ENCODE measurements around the gene IKZF1.

Gene IKZF1

DNA sequence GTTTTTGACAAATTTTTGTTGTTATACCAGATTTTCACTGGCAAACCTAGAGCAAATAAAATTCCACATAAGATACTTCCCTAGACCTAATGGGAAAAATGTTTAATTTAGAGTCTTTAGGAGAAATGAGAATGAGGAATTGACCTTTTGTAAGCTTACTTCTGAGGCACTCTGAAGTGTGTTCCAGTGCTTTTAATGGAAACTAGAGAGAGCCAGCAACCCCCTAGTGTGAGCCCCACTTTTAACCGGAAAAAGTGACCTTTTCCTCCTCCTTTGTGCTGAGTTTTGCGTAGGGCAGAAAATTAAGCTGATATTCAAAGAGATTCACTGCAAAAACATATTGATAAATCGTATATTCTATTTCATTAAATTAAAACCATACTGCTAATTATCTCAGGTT lies 5.2 kb downstream of the IKZF1 start:
- no peak for DNase-seq

DNA sequence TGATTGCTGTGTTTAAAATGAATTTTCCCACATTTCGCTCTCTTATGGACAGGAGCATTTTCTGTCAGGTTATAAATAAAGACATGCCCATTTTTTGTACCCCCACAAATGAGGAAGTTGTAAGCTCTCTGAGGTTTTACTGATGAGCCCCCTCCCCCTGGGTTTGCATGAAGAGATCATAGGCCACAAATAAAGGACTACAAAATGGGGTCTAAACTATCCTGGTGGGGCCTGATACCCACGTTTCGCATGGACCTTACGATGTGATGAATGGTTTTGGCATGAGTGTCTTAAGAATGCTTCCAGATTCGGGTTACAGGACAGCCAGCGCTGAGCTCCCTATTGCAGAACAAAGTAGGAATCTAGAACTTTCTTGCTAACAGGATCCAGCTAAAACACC lies 5.8 kb downstream of the IKZF1 start:
- no peak for DNase-seq

DNA sequence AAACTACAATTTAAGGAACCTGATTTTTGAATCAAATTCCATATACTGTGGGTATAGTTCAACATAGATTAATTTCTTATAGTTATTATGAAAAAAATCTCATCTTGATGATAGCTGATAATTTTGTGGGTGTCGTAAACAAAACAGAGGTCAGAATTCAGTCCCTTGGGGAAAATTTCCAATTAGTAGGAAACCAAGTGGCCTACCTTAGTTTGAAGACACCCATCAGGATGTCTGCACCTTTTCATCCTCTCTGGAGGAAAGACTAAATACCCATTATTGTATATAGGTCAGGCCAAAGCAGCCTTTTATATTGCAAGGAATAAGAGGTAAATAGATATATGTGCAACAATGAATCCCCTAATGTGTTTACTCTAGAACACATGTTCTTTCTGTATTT lies 6.4 kb downstream of the IKZF1 start:
- DNase-seq: no peak

DNA sequence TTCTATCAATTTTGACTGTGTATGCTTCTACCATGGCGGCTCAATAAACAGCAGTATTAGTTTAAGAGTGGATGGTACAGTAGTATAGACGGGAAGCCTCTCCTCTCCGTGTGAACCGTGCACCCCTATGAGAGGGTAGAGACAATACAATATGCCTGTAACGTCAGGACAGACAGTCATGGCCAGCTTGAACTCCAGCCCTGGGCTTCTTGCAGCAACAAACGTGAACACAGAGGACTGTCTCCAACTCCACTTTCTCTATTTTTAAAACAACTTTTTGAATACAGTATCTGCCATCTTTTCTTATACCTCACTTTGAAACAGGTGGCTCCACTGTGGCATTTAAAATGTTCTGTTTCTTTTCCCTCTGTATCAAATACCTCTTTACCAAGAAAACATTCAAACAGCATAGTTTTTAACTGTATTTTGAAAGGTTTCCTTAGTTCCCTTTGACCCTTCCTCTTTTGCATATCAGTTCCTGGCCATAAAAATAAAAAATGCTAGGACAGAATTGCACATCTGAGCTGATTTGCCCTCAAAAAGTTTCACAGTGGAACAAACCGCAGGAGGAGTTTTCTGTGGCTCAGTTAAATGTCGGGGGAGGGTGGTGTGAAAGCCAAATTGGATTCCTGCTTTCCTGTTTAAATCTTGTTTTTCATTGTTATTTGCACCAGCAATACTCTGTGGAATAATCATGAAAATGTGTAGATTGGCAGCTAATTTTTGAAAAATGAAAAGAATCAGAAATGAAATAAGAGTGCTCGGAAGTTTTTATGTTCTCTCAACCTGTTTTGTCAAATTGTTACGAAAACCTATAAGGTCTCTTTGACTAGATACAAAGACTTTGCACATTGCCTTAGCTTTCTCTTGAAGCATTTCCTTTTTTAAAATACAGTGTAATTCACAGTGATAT lies 8.0 kb downstream of the IKZF1 start:
- DNase-seq: no peak

DNA sequence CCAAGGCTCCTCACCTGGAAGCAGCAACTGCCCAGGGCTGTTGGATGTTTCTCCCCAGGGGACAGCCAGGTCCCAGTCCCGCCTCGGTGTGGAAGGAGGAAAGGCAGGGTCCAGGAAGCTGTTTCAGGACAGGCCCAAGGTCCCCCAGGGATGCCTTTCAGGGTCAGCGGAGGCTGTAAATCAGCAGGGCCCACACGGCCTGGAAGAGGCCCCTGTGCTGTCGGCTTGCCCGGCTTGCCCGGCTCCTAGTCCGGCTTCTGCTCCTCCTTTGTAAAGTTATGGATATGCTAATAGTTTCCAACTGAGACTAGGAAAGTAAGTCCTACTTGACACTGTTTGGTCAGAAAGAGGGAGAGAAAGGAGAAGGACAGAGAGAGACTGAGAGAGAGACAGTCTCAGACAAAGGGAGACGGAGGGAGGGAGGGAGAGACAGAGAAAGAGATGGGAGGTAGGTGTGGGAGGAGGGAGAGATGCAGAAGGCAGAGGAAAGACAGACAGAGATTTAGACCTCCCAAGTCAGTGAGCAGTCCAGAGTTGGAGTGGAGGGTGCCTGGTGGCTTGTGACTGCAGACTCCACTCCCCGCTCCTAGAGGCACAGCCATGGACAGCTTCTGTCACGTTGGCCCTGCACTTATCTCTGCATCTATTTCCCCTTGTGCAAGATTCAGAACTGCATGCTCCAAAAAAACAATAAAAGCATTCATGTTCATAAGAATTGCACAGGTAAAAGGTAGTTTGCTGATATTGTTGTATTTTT lies 10.5 kb downstream of the IKZF1 start:
- no peak for DNase-seq

DNA sequence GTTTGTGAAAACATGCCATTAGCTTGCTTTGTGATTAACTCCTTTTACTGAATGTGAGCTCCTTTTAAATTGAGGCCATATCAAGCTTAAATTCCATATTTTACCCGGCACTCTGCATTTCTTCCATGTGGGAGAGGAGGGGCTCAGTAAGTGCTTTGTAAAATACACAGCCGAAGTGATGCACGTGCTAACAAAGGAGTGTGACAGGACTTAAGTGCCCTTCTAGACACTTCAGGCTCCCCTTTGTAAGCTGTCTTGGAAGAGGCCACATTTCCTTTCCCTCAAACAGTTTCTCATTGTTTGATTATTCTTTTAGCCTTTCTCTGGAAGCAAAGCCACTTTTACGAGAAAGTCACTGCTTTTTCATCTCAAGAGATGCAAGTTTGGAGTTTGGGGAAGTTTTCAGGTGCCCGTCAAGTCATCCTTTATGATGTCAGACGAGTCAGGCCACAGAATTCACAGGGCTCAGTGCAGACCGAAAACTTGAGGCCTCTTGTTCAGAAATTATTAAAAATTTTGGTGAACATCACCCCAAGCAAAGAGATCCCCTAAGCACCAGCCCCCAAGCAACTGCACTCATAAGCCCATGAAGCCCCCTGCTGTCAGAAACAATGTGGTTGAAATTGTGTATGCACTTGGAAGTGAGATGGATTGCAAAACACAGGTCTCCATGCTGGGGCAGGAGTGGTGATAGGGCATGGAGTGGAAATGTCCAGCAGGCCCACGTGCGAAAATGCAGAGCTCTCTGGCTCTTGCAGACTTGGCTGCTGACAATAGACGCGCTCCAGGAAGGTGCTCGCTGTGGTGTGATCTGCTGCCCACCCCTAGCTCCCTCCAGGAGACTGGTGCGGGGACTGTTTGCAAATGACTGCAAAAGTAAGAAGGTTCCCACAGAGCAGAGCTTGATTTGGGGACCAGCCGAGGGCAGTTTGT lies 11.5 kb downstream of the IKZF1 start:
- no peak for DNase-seq

DNA sequence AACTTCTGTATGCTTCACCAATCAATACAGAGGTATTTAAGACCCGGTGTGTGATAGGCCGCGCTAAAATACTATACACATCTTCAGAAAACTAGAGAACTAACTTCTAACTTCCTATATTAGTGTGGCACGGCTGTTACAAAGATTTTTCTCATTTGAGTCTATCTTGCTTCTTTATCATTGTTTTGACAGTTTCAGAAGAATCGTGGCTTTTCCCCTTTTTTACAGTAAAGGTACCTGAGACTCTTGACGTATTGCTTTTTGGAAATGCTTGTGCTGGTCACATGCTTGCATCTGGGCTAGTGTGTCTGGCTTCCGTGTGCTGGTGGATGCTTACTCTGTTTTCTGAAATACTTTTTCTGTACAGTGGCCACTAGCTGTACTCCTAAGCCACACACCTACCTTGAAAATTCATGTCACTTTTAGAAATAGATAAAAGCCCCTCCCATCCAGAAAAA lies 12.7 kb downstream of the IKZF1 start:
- DNase-seq: no peak

DNA sequence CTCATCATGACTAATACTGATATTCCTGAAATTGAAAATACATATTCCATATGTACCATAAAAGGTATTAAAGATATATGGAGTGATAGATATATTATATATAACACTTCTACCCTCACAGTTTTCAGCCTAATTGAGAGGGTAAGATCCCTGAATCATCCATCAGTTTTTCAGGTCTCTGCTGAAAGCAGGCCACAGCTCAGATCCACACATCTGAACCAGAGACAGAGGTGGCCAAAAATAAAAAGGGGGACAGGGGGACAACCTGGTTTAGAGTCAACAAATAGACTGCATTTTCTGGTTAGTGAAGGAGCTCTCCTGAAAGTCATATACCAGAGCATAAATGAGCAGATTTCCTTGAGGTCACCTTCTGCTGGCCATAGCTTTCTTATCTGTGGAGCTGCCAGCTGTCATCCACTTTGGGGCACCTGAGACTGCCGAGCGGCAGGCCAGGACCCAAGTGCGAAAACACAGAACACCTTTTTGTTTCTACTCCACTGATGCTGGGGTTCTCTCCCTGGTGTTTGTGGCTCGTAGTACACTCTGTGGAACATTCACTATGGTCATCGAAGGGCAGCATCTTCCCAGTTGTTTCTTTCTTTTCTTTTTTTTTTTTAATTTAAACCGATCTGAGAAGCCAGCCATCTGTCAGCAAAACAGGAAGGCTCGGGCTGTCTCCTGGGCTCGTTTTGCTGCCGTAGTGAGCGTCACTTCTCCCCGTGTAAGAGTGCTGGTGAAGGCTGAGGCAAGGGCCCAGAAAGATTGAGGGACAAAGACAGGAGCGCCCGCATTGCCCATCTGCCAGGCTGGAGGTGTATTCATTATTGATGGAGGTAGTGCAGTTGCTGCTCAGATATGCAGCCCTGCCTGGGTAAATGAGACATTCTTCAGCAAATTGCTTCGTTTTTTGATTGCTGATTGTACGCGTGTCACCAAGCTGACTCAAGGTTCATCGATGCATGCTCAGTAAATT lies 13.5 kb downstream of the IKZF1 start:
- no peak for DNase-seq

DNA sequence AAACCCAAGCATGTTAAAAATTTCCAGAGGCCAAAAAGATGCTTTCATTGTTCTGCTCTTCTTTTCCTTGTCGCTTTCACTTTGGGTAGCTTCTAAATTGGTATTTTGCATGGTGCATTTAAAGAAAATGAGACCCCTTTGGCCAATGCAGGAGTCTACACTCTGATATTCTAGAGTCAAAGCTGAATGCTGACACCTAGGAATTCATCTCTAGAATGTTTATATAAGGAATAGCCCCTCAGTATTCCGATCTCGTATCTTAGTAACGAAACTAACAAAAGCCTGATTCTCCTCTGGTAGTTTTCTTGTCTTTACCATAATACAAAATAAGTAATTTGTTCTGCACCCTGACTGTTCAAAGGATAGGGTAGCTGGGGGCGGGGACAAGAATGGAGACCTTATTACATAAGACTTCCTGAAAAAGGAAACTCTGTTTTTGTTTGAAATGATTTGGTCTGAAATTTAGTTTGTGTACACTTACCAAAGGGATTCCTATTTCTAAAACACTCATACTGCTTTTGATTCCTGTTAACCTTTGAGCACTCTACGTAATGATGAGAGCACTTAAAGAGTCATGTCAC lies 17.1 kb downstream of the IKZF1 start:
- no peak for DNase-seq

DNA sequence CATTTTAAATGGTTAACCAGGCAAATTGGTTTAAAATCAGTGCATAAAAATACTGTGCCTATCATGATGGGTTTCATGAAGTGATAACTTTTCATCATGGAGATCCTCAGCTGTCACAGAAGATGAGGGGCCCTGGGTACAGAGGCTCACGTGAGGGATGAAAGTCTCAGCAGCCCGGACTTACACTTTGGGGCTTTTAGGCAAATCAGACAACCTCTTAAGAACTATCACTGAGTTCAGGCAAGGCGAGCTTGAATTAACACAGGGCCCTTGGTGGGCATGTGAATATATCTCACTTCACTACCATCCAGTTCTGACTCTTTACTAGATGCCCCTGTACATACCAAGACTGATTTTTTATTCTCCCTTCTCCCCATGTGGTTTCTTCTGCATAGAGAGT lies 19.6 kb downstream of the IKZF1 start:
- DNase-seq: no peak

DNA sequence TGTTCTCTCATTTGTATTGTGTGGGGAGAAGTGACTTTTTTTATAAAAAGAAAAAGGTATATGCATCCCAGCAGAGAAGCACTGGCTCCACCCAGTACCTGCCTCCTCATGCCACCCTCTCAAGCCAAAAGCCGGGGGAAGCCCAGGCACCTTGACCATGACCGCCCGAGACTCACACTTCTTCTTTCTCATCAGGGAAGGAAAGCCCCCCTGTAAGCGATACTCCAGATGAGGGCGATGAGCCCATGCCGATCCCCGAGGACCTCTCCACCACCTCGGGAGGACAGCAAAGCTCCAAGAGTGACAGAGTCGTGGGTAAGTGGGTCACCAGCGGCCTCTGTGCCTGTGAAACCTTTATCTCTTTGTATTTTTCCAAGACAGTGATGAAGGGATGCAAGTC lies 22.9 kb downstream of the IKZF1 start:
- no peak for DNase-seq

DNA sequence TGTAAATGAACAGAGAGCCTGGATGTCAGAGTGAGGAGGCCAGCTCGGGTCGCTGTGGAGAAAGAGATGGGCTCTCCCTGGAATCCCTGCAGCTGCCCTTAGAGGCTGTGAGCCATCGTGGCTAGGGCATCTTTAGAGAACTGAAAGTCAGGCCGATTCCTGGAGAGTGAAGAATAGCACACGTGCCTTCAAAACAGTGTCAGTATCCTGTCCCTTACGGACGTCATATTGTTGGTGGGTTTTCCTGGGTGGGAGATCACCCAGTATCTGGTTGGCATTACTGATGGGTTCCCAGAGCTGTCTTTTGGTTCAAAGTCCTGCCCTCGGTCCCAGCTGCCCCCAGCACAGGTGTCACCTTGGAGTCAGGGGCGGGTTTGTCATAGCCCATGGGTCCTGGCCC lies 25.3 kb downstream of the IKZF1 start:
- no peak for DNase-seq

DNA sequence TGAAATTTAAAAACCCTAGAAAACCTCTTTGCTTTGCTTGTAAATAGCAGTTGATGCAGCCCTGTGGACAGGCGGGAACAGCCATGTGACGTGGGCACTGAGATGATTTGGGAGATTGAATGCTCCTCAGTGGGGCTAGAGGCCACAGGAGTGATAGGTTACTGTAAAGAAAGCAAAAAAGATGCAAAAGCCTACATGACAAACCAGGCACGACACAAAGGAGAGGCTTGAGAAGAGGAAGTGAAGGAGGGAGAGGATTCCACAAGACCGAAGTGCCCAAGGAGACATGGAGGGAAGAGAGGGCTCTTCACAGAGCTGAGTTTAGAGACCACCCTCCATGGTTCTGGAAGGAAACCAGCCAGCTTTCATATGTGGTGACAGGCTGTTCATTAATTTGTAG lies 25.7 kb downstream of the IKZF1 start:
- no peak for DNase-seq

DNA sequence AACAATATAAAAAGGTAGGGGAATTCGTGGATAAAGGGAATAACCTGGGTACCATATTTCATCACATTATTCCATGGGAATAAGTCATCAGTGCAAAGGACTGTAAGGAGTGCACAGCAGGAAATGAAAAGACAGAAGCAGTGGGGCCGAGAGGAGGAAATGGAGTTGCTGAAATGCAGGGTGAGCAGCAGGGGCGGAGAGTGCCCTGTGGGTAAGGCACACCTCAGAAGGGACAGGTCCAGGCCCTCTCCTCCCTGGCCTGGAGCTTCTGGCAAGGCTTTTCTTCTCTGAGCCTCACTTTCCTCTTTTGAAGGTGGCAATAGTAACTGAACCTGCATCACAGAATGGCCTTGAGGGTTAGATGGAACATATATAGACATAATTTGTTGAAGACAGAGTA lies 26.2 kb downstream of the IKZF1 start:
- DNase-seq: no peak

DNA sequence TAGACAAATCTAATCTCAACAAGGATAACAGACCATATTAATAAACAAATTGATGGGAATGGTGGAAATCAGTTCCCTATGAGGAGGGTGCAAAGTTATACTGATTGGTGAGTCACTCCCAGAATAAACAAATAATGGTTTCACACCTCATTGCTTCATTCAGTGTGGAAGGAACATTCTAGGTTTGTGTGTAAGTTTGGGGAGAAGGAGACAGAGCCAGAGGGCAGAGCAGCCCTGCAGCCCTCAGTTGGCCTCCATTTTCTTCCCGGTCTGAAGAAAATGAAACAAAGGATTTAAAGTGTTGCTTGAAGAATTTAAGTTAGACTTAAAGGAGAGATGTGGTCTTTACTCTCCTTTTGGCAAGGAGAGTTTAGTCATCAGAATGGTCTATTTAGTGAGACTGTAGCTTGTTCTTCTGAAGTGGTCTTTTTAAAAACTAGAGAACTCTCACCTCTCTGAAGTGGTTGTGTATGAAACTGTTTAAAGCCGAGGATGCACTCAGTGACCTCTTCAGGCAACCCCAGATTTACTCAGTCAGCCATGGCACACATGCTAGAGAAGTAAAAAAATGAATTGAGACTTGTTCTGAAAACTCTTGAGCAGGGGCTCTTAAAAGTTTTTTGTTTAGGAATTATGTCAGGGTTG lies 27.2 kb downstream of the IKZF1 start:
- no peak for DNase-seq

DNA sequence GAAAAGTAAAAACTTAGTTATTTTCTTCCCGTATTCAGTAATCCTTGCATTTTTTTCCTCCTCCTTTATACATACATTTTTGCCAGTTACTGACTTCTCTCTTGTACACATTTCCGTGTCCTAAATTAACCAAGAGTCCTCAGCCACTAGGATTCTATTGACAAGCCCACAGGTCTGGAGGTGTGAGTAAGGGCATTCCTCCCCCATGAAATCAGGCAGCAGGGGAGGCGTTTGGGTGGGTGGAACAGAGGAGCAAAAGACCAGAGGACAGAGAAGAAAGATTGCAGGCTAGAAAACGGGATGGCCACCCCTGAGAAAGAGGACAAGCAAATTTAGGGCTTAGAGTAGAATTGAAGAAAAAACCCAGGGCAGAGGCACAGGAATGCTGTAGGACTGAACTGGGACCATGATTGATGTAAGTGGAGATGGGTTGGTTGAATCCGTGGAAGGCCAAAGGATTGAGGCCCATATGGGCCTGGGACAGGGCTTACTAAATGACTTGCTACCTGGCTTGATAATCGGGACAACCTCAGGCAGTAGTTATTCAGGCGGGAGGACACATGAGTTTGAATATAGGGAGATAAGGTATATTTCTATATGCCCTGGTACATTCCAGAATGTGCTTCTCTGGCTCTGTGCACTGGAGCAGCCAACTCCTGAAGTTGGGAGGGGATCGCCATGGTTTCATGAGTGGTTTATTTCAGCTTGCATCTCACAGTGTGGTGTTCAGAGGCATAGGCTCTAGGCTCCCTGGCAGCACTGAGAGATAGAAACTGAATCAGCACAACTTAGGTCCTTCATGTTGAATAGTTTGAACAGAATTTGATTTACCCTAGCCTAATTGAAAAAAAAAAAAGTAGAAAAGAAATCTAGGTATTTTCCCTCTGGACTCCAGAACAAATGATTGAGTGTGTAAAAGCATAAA lies 28.0 kb downstream of the IKZF1 start:
- DNase-seq: no peak

DNA sequence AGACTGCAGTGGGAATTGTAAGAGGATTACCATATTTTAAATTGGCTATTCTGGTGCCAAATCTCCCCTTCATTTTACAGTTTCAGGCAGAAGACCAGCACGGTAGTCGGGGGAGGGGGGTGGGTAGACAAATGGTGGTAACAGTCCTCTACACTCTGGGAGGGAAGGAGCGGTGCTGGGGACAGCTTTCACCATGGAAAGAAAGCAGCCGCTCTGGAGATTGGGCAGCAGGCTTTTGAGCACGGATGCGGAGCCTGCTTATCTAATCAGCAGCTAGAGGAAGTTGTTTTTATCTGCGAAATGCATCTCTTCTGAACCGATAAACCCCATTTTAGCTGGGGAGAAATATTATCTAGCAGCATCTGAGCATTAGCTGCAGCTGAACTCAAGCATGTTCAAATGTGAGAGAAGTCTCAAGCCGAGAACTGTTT lies 28.7 kb downstream of the IKZF1 start:
- no peak for DNase-seq

DNA sequence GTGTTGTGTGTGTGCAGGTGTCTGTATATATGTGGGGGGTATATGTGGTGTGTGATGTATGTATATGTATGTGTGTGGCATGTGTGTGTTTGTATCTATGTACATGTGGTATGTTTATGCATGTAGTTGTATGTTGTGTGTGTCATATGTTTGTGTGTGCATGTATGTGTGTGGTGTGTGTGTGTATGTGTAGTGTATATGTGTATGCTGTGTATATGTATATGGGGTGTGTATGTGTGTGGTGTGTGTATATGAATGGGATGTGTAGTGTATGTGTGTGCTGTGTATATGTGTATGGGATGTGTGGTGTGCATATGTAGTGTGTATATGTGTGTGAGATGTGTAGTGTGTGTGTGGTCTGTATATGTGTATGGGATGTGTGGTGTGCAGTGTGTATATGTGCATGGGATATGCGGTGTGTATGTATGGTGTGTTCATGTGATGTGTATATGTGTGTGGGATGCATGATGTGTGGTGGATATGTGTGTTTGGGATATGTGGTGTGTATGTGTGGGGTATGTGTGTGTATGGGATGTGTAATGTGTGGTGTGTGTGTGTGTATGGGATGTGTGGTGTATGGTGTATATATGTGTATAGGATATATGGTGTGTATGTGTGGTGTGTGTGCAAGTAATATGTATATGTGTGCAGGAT lies 30.0 kb downstream of the IKZF1 start:
- DNase-seq: no peak

DNA sequence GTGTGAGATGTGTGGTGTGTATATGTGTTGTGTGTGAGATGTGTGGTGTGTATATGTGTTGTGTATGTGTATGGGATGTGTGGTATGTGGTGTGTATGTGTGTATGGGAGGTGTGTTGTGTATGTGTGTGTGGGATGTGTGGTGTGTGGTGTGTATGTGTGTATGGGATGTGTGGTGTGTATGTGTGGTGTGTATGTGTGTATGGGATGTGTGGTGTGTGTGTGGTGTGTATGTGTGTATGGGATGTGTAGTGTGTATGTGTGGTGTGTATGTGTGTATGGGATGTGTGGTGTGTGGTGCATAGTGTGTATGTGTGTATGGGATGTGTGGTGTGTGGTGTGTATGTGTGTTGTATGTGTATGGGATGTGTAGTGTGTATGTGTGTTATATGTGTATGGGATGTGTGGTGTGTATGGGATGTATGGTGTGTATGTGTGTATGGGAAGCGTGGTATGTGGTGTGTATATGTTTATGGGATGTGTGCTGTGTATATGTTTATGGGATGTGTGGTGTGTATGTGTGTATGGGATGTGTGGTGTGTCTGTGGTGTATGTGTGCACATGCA lies 30.8 kb downstream of the IKZF1 start:
- DNase-seq: no peak
